ENCODE results near the gene RNF41.
"Not testable (repeated sequence)": the region's sequence is repeated elsewhere in the genome, so short reads cannot be mapped to it uniquely, and the experiment has no call there.

The RNF41 gene

GRCh38 chr12:56163533-56164344 lies 58.0 kb downstream of the RNF41 start:
- DNase-seq, result no peak

GRCh38 chr12:56162468-56163290 lies 59.0 kb downstream of the RNF41 start:
- DNase-seq, result no peak

GRCh38 chr12:56161690-56162351 lies 59.9 kb downstream of the RNF41 start:
- DNase-seq, result no peak

GRCh38 chr12:56160894-56161689 lies 60.6 kb downstream of the RNF41 start:
- DNase-seq, result no peak

- peak; percentile 57 for DNase-seq
These were observed 61.4 kb downstream of the RNF41 start for GRCh38 chr12:56160193-56160763.

- no peak for DNase-seq
These were observed 62.1 kb downstream of the RNF41 start for GRCh38 chr12:56159482-56160192.

DNA sequence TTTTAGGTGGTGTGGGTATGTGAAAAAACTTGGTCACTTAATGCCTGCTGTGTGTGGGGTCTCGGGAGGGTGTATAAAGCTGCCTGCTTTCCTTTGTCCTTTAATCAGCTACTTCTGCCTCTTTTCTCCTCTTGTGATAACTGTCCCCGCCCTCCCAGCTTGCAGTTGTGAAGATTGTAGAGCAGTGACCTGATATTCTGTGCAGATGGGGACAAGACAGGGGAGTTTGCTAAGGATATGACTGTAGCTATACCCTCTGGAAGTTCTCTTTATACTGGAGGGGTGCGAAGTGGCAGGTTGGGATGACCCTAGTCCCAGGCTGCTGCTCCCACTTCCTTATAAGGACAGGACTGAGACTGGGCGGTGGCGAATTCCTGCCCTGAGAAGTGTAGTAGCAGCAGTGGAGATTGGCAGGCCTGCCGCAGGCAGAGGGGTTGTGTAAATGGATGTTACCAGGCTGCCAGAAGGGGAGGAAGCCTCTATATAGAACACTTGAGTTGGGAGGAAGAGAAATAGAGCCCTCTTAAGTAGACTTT lies 62.7 kb downstream of the RNF41 start:
- no peak for DNase-seq

DNA sequence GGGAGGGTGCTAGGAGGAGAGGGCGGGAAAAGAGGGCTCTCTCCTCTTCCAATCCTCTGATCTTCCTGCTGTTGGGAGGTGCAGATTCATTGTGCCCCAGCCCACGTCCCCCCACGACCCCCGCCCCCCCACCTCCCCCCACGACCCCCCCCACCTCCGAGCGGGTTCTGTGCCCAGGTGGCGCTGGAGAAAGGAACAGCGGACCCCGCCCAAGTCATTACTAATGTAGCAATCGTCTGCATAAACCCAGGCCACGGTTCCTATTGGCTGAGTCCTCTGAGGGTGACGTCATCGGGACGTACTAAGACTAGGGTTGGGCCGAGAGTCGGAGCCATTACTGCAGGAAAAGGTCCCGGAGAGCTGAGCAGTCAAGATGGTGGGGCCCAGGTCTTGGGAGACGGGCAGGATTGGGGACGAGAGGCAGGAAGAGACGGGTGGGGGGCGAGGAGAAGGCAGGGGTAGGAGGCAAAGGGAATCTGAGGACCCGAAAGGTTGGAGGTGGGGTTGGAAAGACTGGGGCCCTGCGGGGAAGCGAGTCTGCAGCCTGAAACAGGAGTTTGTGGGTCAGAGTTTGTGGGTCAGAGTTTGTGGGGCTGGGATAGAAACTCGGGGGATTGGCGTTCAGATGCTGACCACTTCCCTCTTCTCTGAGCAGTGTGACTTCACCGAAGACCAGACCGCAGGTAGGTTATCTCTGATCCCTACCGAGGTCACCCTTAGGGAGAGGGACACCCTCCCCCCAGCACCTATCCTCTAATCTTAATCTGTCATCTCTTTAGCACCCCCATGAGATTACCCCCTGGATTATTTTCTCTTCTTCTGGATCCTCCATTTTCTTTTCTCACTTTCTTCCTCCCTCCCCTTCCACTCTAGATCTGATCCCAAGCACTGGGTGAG lies 63.4 kb downstream of the RNF41 start, which contains the start of gene MYL6:
Gene MYL6, plus strand, starts transcription at position 331 of the 897 bp plus-strand sequence. Its CDS starts 43 bp downstream, at position 374.
- peak; percentile 89 for DNase-seq

DNA sequence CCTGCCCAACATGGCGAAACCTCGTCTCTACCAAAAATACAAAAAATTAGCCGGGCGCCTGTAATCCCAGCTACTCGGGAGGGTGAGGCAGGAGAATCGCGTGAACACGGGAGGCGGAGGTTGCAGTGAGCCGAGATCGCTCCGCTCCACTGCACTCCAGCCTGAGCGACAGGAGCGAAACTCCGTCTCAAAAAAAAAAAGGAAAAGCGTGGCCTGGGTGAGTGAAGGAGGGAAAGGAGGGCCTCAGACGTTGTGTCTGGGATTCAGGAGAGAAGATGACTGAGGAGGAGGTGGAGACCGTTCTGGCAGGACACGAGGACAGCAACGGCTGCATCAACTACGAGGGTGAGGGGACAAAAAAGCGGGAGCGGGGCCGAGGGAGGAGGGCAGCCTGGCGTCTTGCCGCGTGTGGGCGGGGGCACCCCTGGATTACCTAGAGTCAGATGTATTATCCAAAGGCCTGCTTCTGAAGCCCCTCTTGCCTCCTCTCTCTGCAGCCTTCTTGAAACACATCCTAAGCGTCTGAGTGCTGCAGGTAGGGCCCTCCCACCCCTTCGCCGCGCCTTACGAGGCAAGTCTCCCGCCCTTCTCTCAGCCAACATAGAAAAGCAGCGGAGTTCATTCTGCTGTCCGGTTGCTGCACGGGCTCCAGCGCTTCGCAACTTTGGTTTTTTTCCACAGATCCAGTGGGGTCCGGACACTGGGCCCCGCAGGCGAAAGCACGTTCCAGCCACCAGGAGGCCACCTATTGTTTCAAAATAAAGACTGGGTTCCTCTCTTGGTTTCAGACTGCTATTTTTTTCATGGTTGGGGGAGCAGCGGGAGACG lies 64.3 kb downstream of the RNF41 start:
- DNase-seq, result peak; percentile 47

DNA sequence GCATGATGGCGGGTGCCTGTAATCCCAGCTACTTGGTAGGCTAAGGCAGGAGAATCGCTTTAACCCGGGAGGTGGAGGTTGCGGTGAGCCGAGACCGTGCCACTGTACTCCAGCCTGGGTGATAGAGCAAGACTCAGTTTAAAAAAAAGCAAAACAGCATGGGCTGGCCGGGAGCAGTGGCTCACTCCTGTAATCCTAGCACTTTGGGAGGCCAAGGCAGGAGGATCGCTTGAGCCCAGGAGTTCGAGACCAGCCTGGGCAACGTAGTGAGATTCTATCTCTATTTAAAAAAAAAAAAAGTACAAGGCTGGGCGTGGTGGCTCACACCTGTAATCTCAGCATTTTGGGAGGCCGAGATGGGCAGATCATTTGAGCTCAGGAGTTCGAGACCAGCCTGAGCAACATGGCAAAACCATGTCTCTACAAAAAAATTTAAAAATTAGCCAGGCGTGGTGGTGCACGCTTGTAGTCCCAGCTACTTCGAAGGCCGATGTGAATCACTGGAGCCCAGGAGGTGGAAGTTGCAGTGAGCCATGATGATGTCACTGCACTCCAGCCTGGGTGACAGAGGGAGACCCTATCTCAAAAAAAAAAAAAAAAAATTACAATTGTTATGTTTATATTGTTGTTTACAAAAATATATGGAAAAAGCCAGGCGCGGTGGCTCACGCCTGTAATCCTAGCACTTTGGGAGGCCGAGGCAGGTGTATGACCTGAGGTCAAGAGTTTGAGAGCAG lies 65.1 kb downstream of the RNF41 start:
- not testable (repeated sequence) for DNase-seq

GRCh38 chr12:56155256-56155845 lies 66.4 kb downstream of the RNF41 start:
- no peak for DNase-seq

GRCh38 chr12:56154818-56155217 lies 66.9 kb downstream of the RNF41 start:
- DNase-seq, result no peak

DNA sequence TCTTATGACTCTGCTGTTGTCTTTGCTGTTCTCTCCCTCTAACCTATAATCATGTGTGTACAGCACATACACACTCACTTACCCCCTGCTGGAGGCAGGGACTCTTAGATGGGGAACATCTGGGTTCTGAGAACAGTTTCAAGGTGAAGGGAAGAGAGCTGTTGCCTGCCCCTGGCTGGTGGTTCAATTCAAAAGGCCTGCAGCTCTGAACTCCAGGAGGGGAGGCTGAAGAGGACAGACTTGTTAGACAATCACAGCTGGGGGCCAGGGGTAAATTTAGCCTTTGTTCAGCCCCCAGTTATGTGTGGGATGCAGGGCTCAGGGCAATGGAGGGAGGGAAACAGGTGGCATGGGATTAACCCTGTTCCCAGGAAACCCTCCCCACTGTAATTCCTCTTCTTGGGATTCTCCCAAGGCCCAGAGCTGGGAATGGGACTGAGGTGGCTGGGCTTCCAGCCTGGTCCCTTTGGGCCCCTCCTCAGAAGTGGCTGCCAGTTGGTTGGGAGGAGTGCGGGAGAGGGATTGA lies 67.4 kb downstream of the RNF41 start:
- DNase-seq, result no peak

DNA sequence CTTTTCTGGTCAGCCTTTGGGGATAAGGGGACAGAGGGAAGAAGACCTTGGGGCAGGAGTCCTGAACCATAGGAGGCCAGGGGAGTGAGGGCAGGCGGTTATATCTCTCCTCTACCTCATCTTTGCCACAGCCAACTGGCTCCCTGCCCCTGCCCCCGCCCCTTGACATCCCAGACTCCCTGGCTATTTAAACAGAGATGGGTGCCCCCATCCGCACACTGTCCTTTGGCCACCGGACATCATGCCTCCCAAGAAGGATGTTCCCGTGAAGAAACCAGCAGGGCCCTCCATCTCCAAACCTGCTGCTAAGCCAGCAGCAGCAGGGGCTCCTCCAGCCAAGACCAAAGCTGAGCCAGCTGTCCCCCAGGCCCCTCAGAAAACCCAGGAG lies 68.0 kb downstream of the RNF41 start:
- no peak for DNase-seq

DNA sequence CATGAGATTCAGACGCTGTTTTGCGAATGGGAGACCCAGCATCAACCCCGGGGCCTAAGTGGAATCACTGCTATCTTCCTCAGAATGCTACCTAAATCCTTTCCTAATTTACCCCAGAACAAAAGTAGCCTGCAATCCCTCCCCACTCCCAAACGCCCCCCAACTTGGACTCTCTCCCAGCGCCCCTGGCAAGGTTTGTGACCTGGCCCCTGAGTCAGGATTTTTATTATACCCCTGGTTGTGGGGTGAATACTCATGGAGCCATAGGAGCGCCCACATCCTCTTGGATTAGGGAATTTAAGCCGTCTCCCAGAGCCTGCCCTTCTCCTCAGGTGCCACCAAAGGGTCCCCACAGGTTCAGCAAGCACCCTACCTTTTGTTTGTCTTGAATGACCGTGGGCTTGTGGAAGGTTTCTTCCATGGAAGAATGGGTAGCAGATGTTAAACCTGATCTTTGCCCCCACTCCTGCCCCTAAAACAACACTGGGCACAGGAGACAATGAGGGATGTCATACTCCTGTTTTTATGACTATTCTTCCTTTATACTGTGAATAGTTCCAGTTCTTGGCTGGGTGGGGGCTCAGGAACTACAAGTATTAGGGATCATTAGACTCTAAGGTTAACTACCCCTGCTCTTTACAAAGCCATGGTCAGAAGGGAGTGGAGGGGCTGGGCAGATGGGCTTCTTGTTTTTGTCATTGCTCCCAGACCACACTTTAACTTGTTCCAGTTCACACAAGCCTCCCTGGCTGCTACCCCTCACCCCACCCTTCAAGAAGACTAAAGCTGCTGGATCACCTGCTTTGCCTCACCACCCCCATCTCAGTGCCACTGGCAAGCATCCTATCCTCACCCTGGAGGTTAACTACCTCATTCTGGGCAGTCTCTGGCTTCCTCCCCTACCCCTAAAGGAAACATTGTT lies 68.7 kb downstream of the RNF41 start:
- DNase-seq, result no peak

Measured in activated gamma-delta T cell treated with Interleukin-2 at 50 U/mL for 16 hours (primary cell).